Fibroblast of the aortic adventitia (primary cell): ENCODE measurements around the gene NDN. TPM values are rescaled to one million over a fixed set of nuclear protein-coding genes. Genes with fewer than 3 reads are reported as not detected.
A peak's percentile ranks its signal among the peaks of the same experiment; 100 is the strongest.
"Not testable (repeated sequence)": the region's sequence is repeated elsewhere in the genome, so short reads cannot be mapped to it uniquely, and the experiment has no call there.

Source experiments
- DNase-seq: peaks from one replicate; pipeline ENCODE4 v3.0.0-alpha.2; 2010; ENCODE audit warnings: low read depth
- H3K4me3 ChIP-seq: 2 replicates; pipeline ENCODE4 v1.5.1; 2011; ENCODE audit warnings: low read depth, mild to moderate bottlenecking, control low read depth, low read length, moderate library complexity
- CTCF ChIP-seq: IDR thresholded peaks from 2 replicates; pipeline ENCODE4 v1.5.1; 2011; ENCODE audit warnings: mild to moderate bottlenecking, low read length, control low read depth, inconsistent platforms; ENCODE audit not compliant: insufficient read depth
- total RNA-seq: library from RNA; depleted of rRNA; stranded (reverse); fragments of >200 nt; gene quantifications from 2 replicates; pipeline ENCODE4 v1.2.3, GENCODE V29; 2012; ENCODE audit warnings: low replicate concordance

Gene NDN, protein sequence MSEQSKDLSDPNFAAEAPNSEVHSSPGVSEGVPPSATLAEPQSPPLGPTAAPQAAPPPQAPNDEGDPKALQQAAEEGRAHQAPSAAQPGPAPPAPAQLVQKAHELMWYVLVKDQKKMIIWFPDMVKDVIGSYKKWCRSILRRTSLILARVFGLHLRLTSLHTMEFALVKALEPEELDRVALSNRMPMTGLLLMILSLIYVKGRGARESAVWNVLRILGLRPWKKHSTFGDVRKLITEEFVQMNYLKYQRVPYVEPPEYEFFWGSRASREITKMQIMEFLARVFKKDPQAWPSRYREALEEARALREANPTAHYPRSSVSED
- total RNA-seq = 28.4 and 89.0 TPM in 2 replicates

DNA sequence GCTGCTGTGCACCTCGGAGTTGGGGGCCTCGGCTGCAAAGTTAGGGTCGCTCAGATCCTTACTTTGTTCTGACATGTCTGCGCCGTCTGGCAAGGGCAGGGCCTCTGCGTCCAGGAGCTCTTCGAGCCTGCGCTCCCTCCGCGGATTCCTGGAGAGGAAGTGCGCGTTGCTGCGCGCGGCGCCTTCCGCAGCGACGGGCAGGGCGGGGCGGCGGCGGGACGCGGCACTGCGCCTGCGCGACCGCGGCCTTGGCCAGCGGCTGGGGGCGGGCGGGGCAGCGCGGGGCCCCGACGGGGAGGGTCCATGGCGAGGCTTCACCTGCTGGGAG, at the start of gene NDN:
Gene NDN (minus strand): TSS at position 163 of the 328 bp plus-strand sequence. CDS start 88 bp downstream, at position 75.
- no peak for TF ChIP-seq CTCF
- DNase-seq = peak; percentile 28
- peak within 1 kb of the TSS; percentile 58 for H3K4me3 ChIP-seq

DNA sequence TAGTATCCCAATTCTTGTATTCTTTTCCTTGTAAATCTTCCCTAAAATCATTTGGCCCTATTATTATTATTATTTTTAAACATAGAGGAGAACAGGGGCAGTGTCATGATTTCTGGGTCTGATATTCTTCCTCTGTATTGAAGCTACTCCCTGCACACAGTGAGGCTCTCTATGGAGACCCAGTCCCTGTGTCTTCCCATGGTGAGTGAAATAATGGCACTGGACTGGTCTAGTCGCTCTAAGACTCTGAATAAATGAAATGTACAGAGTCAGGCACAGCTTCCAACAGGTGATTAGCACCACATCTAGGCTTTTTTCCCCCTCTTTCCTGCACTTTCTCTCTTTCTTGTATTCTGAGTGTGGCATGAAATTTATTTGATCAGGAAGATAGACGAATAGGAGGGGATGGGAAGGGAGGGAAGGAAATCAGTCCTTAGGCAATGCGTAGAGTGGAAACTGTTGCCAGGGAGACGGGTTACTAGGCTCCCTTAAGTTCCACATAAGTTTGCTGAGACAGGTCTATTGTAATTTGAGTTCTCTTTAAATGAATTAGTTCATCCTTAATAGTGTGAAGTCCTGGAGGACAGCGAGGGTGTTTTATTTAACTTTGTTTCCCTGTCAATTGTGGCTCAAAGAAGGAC, 49.0 kb upstream of the NDN start:
- TF ChIP-seq CTCF = no peak
- no peak overlapping the region for H3K4me3 ChIP-seq
- no peak for DNase-seq

GRCh38 chr15:23734862-23735261, 47.8 kb upstream of the NDN start:
- no peak for TF ChIP-seq CTCF
- no peak for DNase-seq
- H3K4me3 ChIP-seq = no peak overlapping the region

- H3K4me3 ChIP-seq, DNase-seq: not testable (repeated sequence)
Observed at GRCh38 chr15:23713874-23714656, 27.0 kb upstream of the NDN start.

DNA sequence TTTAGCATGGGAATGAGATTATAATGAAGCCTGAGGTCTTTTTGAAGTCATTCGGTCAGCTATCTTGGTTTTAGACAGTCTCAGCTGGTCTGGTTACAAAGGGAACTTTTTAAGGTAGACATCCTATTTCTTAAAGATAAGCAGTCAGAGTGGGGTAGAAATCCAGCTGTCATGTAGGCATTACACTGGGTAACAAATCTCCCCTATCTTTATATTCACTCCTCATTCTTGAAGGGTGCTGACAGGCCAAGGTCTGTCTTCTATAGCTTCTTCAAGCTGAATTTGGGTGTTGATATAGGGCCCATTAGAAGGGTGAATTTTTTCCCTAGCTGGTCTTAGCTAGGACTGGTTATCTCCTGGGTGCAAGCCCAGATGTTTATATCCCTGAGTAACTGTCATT, 21.2 kb upstream of the NDN start:
- no peak for TF ChIP-seq CTCF
- no peak overlapping the region for H3K4me3 ChIP-seq
- no peak for DNase-seq

DNA sequence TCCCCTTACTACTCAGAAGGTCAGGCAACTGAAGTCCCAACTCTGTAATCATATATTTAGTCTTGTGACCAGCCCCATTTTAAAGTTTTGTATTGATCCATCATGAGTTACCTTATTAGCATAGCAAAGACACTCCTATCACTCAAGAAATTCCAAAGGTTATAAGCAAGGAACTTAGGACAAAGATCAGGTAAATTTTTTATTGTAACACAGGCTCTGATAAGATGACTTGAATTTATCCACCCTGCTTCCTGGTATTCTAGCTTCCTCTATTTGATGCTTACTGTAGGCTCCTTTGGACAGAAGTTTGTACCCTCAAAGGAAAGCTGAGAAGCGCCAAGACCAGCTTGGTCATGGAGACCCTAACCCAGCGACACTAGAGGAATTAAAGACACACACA, 8.2 kb upstream of the NDN start:
- no peak overlapping the region for H3K4me3 ChIP-seq
- TF ChIP-seq CTCF = no peak
- DNase-seq = no peak

DNA sequence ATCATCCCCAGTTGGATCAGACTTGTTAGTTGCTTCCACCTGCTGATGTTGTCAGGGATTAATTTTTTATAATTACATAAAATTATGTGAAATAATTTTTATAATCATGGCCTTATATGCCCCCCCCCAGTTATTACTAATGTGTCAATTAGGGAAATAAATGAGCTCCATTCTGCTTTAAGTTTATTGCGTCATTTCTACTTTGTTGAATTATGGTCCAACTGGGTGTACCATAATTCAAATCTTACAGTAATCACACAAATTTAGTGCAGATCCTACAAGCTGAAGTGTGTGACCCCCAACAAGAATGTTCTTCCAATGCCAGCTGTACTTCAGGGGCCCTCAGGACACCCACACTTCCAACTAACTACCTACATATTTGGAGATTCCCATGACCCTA, 7.5 kb upstream of the NDN start:
- no peak for DNase-seq
- no peak for TF ChIP-seq CTCF
- no peak overlapping the region for H3K4me3 ChIP-seq
